HCT116 (cell line): ENCODE measurements around the gene CACNA1C. TPM values are rescaled to one million over a fixed set of nuclear protein-coding genes. Genes with fewer than 3 reads are reported as not detected.

Experiments used
- ATAC-seq: fragments of 200-7000 bp; cut with Tn5 transposase; 2 replicates; pipeline ENCODE4 v1.9.1; 2020; ENCODE audit warnings: mild to moderate bottlenecking, moderate library complexity
- BruUV-seq: library from RNA; stranded (reverse); fragments of 400-500 nt; replicated peaks from 2 replicates; lab custom pipeline; 2021; lab: Mats Ljungman, UMichigan
- CTCF ChIA-PET: fragments of 300-600 bp; sonication (Branson Sonifier 250); formaldehyde crosslinking; loops from one replicate; lab custom pipeline; 2021; ENCODE audit warnings: antibody characterized with exemption; lab: Charles Lee
- POLR2A ChIA-PET: fragments of 300-600, 350-600 bp; sonication (Branson Sonifier 250); formaldehyde crosslinking; loops from one replicate; lab custom pipeline; 2021; ENCODE audit warnings: antibody characterized with exemption; lab: Charles Lee
- RAD21 ChIA-PET, 2 experiments: fragments of 300-600 bp; sonication (Branson Sonifier 250); formaldehyde crosslinking; loops; one replicate each; lab custom pipeline; 2023; ENCODE audit warnings: low total read pairs in 2 of 2; ENCODE audit not compliant: uncharacterized antibody in 2 of 2, unreplicated experiment in 2 of 2, low non-redundant PET in 1 of 2; lab: Charles Lee
- DNase-seq: peaks from one replicate; pipeline ENCODE4 v3.0.0-alpha.2; 2010; ENCODE audit warnings: low read depth, low spot score
- H2AFZ ChIP-seq: fragments of 200-600 bp; shearing (Covaris generic), sonication (generic); 2 replicates; pipeline ENCODE4 v1.6.1; 2017; ENCODE audit warnings: low read depth, mixed run types, mixed read lengths, antibody characterized with exemption, low read length; ENCODE audit not compliant: poor library complexity, severe bottlenecking
- H3K27ac ChIP-seq: 2 replicates; pipeline ENCODE4 v1.5.1; 2012; ENCODE audit warnings: low read depth, low read length
- H3K27me3 ChIP-seq: fragments of 200-600 bp; sonication (generic); 2 replicates; pipeline ENCODE4 v1.6.1; 2016; ENCODE audit warnings: mixed run types, low read length, mixed read lengths; ENCODE audit not compliant: insufficient read depth
- H3K36me3 ChIP-seq, 2 experiments: fragments of 200-500 bp in 1 of 2; fragments of 200-600 bp in 1 of 2; sonication (Bioruptor generic) in 1 of 2; sonication (generic) in 1 of 2; 2 replicates each; pipeline versions ENCODE4 v1.5.1 to v1.6.1; 2014 to 2016; ENCODE audit warnings: low read length in 2 of 2, inconsistent platforms in 1 of 2, mixed read lengths in 1 of 2, mixed run types in 1 of 2; ENCODE audit not compliant: insufficient read depth in 2 of 2, control insufficient read depth in 1 of 2
- H3K4me1 ChIP-seq, 2 experiments: fragments of 200-600 bp in 1 of 2; sonication (generic) in 1 of 2; 2 replicates each; pipeline versions ENCODE4 v1.5.1 to v1.6.1; 2012 to 2017; ENCODE audit warnings: low read length in 2 of 2, inconsistent platforms in 1 of 2, mild to moderate bottlenecking in 1 of 2, mixed read lengths in 1 of 2, mixed run types in 1 of 2, moderate library complexity in 1 of 2; ENCODE audit not compliant: insufficient read depth in 2 of 2, control insufficient read depth in 1 of 2
- H3K4me2 ChIP-seq: fragments of 200-600 bp; sonication (generic); 2 replicates; pipeline ENCODE4 v1.6.1; 2017; ENCODE audit warnings: mixed run types, low read length, mixed read lengths
- H3K4me3 ChIP-seq, 2 experiments: fragments of 200-600 bp in 1 of 2; sonication (generic) in 1 of 2; replicated peaks in 1 of 2; 2 replicates each; pipeline ENCODE4 v1.5.1; 2011 to 2016; ENCODE audit warnings: low read length in 2 of 2, control low read depth in 1 of 2, low read depth in 1 of 2, mild to moderate bottlenecking in 1 of 2, mixed read lengths in 1 of 2, mixed run types in 1 of 2
- H3K79me2 ChIP-seq: fragments of 200-600 bp; sonication (generic); 2 replicates; pipeline ENCODE4 v1.6.1; 2017; ENCODE audit warnings: mild to moderate bottlenecking, mixed run types, low read length, moderate library complexity, mixed read lengths; ENCODE audit not compliant: insufficient read depth
- H3K9ac ChIP-seq: fragments of 200-600 bp; sonication (generic); 2 replicates; pipeline ENCODE4 v1.6.1; 2016; ENCODE audit warnings: low read length, mixed read lengths
- H3K9me2 ChIP-seq: fragments of 200-600 bp; sonication (generic), shearing (Covaris generic); 2 replicates; pipeline ENCODE4 v1.6.1; 2017; ENCODE audit warnings: mixed run types, mild to moderate bottlenecking, moderate library complexity; ENCODE audit not compliant: insufficient read depth
- H3K9me3 ChIP-seq, 2 experiments: fragments of 200-500 bp in 1 of 2; fragments of 200-600 bp in 1 of 2; sonication (Bioruptor generic) in 1 of 2; sonication (generic) in 1 of 2; 2 replicates each; pipeline ENCODE4 v1.6.1; 2014 to 2017; ENCODE audit warnings: low read length in 2 of 2, mixed read lengths in 2 of 2, inconsistent platforms in 1 of 2, low read depth in 1 of 2, mild to moderate bottlenecking in 1 of 2, mixed run types in 1 of 2, moderate library complexity in 1 of 2; ENCODE audit not compliant: control insufficient read depth in 1 of 2, insufficient read depth in 1 of 2
- H4K20me1 ChIP-seq: fragments of 200-600 bp; sonication (generic), shearing (Covaris generic); 2 replicates; pipeline ENCODE4 v1.6.1; 2017; ENCODE audit warnings: mixed run types, mild to moderate bottlenecking, moderate library complexity; ENCODE audit not compliant: insufficient read depth
- CBX3 ChIP-seq: IDR thresholded peaks from 2 replicates; pipeline ENCODE4 v1.6.1; 2012; ENCODE audit warnings: low read depth
- EGR1 ChIP-seq: IDR thresholded peaks from 2 replicates; pipeline ENCODE4 v1.6.1; 2012; ENCODE audit warnings: low read depth
- ELF1 ChIP-seq: IDR thresholded peaks from 2 replicates; pipeline ENCODE4 v1.6.1; 2012; ENCODE audit warnings: low read depth, borderline replicate concordance
- EZH2phosphoT487 ChIP-seq: fragments of 200-600 bp; IDR thresholded peaks from 2 replicates; pipeline ENCODE4 v1.6.1; 2018; ENCODE audit warnings: antibody characterized with exemption, borderline replicate concordance
- JUND ChIP-seq: IDR thresholded peaks from 2 replicates; pipeline ENCODE4 v1.6.1; 2012
- MAX ChIP-seq: IDR thresholded peaks from 2 replicates; pipeline ENCODE4 v1.6.1; 2012
- POLR2AphosphoS5 ChIP-seq: IDR thresholded peaks from 2 replicates; pipeline ENCODE4 v1.6.1; 2011; ENCODE audit warnings: mild to moderate bottlenecking, low read depth, low read length, moderate library complexity
- RAD21 ChIP-seq: IDR thresholded peaks from 2 replicates; pipeline ENCODE4 v1.6.1; 2012; ENCODE audit warnings: low read depth, mild to moderate bottlenecking
- REST ChIP-seq: IDR thresholded peaks from 2 replicates; pipeline ENCODE4 v1.6.1; 2012; ENCODE audit warnings: low read depth
- SP1 ChIP-seq: IDR thresholded peaks from 2 replicates; pipeline ENCODE4 v1.6.1; 2012; ENCODE audit warnings: low read depth
- YY1 ChIP-seq: IDR thresholded peaks from 2 replicates; pipeline ENCODE4 v1.6.1; 2011; ENCODE audit warnings: low read length, low read depth, moderate library complexity, mild to moderate bottlenecking; ENCODE audit not compliant: insufficient replicate concordance; ENCODE audit errors: extremely low read depth
- ZBTB33 ChIP-seq: IDR thresholded peaks from 2 replicates; pipeline ENCODE4 v1.6.1; 2011; ENCODE audit warnings: mild to moderate bottlenecking, low read length, moderate library complexity; ENCODE audit not compliant: insufficient replicate concordance; ENCODE audit errors: extremely low read depth
- ZFX ChIP-seq: fragments of 450-650 bp; IDR thresholded peaks from 2 replicates; pipeline ENCODE4 v1.6.1; 2017
- ZNF274 ChIP-seq: fragments of 200-500 bp; sonication (Bioruptor generic); IDR thresholded peaks from 2 replicates; pipeline ENCODE4 v1.6.1; 2014; ENCODE audit warnings: mild to moderate bottlenecking, low read depth, low read length, inconsistent platforms
- intact Hi-C: fragments of 100-400 bp; cut with micrococcal nuclease; formaldehyde crosslinking; loops from 2 replicates; pipeline ENCODE4 v1.10.0; 2022
- total RNA-seq: library from RNA; stranded (reverse); gene quantifications from one replicate; pipeline ENCODE4 v1.2.1, GENCODE V29; 2021; ENCODE audit not compliant: unreplicated experiment

CACNA1C gene
- total RNA-seq, 1 experiment from 2014 or later = 0.05 TPM

DNA sequence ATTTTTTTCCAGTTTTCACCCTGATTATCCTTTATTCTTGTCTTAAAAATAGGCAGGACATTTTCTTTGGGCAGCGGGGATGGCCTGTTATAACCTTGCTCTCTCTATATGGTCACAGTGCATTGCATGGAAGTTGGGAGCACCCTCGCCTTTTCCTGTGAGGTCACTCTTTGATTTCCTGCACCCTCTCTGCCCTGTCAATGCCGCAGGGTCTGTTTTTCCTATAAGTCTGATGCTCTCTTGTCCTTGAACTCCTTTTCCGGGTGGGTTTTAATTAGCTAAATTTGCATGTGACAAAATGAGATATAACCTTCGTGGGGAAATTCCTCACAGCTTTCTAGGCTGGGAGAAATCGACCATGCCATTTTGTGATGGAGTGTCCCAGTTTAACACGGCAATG lies 194.3 kb downstream of the CACNA1C start:
- Histone ChIP-seq H3K27me3 (no peaks in the 10 kb centered on the region), H3K4me1 (peaks cover 5 to 11% of the 10 kb centered on the region in 2 experiments; a peak in 3 of 4 replicates), H3K79me2 (no peaks in the 10 kb centered on the region), H3K27ac (no peak overlapping the region), H3K9me2 (no peaks in the 10 kb centered on the region), H3K36me3 (no peaks in the 10 kb centered on the region)
- intact Hi-C loops = no loop called here
- ChIA-PET POLR2A (no interaction called here), CTCF (no interaction called here)
- no TSS peak for BruUV-seq
- TF ChIP-seq RAD21 (no peak), ZFX (no peak), ZNF274 (no peak)
- TF ChIP-seq, all 23 proteins: peak for 0
- Histone ChIP-seq H4K20me1 (no peaks in the 10 kb centered on the region), H3K4me2 (no peak overlapping the region), H3K4me3 (no peak overlapping the region), H3K9me3 (no peaks in the 10 kb centered on the region), H3K9ac (no peak overlapping the region), H2AFZ (no peak overlapping the region)
- DNase-seq (no peak), ATAC-seq (no peak)
- RAD21 ChIA-PET = no interaction called here

GRCh38 chr12:2247596-2247995 lies 194.8 kb downstream of the CACNA1C start:
- CTCF ChIA-PET = no interaction called here
- Histone ChIP-seq H3K9me2 (no peaks in the 10 kb centered on the region), H3K4me2 (no peak overlapping the region), H3K9me3 (no peaks in the 10 kb centered on the region), H3K9ac (no peak overlapping the region), H3K79me2 (no peaks in the 10 kb centered on the region), H2AFZ (no peak overlapping the region), H3K4me3 (no peak overlapping the region), H4K20me1 (no peaks in the 10 kb centered on the region), H3K27ac (no peak overlapping the region), H3K36me3 (no peaks in the 10 kb centered on the region), H3K27me3 (no peaks in the 10 kb centered on the region), H3K4me1 (peaks cover 5 to 11% of the 10 kb centered on the region in 2 experiments; a peak in 3 of 4 replicates)
- BruUV-seq = no TSS peak
- POLR2A ChIA-PET = no interaction called here
- no peak for DNase-seq
- TF ChIP-seq JUND (no peak), ZBTB33 (no peak), REST (no peak), SP1 (no peak), EGR1 (no peak), YY1 (no peak), ELF1 (no peak), MAX (no peak), EZH2phosphoT487 (no peak), POLR2AphosphoS5 (no peak), CBX3 (no peak)
- intact Hi-C loops = no loop called here
- RAD21 ChIA-PET = no interaction called here
- no peak for ATAC-seq
